Prostate gland (tissue), 2 donors: ENCODE results near the gene CROCC.

Source experiments
- POLR2AphosphoS5 ChIP-seq: sonication (generic); formaldehyde crosslinking; IDR thresholded peaks from one replicate; pipeline ENCODE4 v1.6.1; 2017; ENCODE audit warnings: antibody characterized with exemption
- TF ChIP-seq, protein P1 (sequence below), 4 experiments: fragments of 200-600 bp in 2 of 4; fragments of 450-650 bp in 2 of 4; sonication (generic) in 2 of 4; IDR thresholded peaks; 1 replicate in 3 of 4; 2 replicates in 1 of 4; pipeline ENCODE4 v1.5.1; 2016 to 2019; ENCODE audit warnings: antibody characterized with exemption in 4 of 4, mild to moderate bottlenecking in 2 of 4, moderate library complexity in 2 of 4

DNA sequence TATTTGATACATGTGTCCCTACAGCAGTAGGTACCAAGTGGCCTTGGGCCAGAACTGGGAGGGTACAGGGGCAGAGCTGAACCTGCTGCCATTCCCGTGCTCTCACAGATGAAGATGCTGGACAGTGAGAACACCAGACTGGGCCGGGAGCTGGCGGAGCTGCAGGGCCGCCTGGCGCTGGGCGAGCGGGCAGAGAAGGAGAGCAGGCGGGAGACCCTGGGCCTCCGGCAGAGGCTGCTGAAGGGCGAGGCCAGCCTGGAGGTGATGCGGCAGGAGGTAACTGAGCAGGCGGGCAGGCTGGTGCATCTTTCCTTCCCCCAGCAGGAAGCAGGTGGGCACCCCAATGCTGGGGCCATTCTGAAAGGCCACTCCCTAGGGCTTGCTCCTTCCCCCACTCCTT lies 36.7 kb downstream of the CROCC start:
- TF ChIP-seq, protein P1, sequence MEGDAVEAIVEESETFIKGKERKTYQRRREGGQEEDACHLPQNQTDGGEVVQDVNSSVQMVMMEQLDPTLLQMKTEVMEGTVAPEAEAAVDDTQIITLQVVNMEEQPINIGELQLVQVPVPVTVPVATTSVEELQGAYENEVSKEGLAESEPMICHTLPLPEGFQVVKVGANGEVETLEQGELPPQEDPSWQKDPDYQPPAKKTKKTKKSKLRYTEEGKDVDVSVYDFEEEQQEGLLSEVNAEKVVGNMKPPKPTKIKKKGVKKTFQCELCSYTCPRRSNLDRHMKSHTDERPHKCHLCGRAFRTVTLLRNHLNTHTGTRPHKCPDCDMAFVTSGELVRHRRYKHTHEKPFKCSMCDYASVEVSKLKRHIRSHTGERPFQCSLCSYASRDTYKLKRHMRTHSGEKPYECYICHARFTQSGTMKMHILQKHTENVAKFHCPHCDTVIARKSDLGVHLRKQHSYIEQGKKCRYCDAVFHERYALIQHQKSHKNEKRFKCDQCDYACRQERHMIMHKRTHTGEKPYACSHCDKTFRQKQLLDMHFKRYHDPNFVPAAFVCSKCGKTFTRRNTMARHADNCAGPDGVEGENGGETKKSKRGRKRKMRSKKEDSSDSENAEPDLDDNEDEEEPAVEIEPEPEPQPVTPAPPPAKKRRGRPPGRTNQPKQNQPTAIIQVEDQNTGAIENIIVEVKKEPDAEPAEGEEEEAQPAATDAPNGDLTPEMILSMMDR (IDR thresholded peaks at IDR 0.05), result no peak
- no peak for TF ChIP-seq POLR2AphosphoS5
